HL-60/S4 treated with phorbol 12-myristate 13-acetate at 8.2 ng/mL for 4 days and 3 days (cell line): Measurements from ENCODE around the gene XAGE2.
"Not testable (repeated sequence)": the region's sequence is repeated elsewhere in the genome, so short reads cannot be mapped to it uniquely, and the experiment has no call there.

Experiments
- in situ Hi-C: fragments of 300-500 bp; cut with MboI; formaldehyde crosslinking; loops from 2 replicates; pipeline ENCODE4 v1.15.0; 2022; ENCODE audit warnings: low sequenced_read_pairs

XAGE2 gene

DNA sequence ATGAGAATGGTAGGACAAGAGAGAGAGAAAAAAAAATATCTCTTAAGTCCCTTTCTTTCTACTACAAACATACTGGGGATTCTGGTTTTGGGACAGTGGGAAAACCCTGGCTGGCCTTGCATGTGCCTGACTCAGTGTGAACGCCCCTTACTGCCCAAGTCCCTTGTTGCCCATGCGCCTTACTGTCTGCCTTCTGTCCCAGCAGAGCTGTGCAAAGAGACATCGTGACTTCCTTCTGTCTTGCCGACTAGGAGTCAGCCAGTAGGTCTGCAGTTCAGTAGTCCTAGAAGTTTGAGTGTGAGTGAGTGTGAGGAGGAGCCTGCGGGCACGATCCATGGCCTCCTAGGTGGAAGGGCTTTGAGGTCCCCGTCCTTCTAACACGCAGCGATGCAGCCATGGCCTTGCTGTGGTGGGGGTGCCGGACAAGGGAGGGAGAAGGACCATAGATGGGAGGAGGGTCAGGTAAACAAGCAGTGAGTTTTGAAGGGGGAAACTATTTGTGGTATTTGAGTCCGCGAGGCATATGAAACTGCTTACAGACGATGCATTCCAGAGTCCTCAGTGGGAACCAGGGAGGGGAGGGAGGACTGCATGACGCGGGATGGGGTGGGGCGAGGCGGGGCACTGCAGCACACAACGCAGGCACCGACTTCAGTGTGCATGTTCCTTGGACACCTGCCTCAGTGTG, at the start of gene XAGE2:
Gene XAGE2 (plus strand): TSS at position 654 of the 688 bp plus-strand sequence. CDS start 994 bp downstream, outside the sequence.
- in situ Hi-C loops = no loop called here

DNA sequence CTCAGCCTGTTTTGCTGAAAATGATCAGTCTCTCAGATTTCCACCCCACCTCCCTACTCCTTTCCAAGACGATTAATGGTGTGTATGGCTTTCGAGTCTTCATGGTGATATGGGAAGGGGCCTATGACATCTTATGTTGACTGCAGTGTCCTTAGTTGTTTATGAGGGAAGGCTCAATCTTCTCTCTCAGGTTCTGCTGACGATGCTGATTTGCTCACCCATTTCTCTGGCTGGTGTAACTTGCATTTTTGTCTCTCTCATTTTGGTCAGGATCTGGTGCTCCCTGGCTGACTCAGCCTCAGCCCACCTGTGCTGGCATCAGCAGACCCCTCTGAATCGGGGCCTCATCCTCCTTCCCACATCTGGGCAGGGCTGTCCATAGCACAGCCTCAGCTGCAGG, 31.4 kb upstream of the XAGE2 start:
- in situ Hi-C loops = no loop called here

DNA sequence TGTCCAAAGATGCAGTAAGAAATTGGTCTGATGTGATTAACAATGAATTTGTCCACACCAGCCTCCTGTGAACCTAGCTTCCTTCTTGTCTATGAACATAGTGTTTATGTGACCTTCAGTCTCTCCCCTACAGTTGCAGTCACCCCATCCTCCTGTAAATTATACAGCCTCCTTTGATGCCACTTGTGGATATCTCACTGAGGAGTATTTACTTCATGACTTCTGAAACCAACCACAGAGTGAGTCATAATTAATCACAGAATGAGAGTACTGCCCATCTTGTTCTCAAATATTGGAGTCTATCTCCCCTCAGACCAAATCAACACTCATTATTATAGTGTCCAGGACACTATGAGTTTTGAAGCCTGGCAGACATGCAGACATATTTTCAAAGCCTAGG, 27.3 kb upstream of the XAGE2 start:
- in situ Hi-C loops = no loop called here

DNA sequence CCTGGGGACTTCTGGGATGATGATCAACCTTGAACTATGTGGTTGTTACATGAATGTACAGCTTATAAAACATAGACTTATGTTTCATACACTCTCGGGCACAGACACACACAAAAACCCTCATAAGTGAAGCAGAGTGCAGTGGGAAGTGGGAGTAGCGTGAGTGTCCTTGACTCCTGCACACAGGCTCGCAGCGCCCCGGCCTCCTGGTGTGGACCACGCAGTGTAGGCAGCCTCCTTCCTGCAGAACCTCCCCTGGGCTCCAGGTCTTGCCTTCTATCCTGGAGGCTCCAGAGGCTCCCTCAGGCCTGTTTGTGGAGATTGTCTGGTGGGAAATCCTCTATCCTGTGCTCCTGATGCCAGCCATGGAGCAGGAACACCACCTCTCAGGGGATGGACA, 25.7 kb upstream of the XAGE2 start:
- in situ Hi-C loops = not testable (repeated sequence)

- in situ Hi-C loops = not testable (repeated sequence)
These were observed 23.4 kb upstream of the XAGE2 start for GRCh38 chrX:52345402-52345801.

- in situ Hi-C loops = no loop called here
These were observed 22.4 kb upstream of the XAGE2 start for GRCh38 chrX:52346174-52347165.

DNA sequence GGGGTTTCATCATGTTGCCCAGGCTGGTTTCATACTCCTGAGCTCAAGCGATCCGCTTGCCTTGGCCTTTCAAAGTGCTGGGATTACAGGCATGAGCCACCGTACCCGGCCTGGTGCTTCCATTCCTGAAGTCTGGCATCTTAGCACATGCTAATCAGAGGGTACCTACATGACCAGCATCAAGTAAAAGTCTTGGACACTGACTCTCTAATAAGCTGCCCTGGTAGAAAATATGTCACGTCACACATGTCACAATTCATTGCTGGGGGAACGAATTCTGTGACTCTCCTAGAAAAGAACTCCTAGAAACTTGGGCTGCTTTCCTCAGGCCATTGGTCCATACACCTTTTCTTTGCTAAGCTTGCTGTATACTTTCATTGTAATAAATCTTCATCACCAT, 19.1 kb upstream of the XAGE2 start:
- in situ Hi-C loops = no loop called here

- in situ Hi-C loops = no loop called here
These were observed 16.3 kb upstream of the XAGE2 start for GRCh38 chrX:52352551-52352950.

GRCh38 chrX:52353838-52354237, 15.0 kb upstream of the XAGE2 start:
- in situ Hi-C loops = no loop called here

GRCh38 chrX:52355108-52355507, 13.7 kb upstream of the XAGE2 start:
- in situ Hi-C loops = no loop called here

DNA sequence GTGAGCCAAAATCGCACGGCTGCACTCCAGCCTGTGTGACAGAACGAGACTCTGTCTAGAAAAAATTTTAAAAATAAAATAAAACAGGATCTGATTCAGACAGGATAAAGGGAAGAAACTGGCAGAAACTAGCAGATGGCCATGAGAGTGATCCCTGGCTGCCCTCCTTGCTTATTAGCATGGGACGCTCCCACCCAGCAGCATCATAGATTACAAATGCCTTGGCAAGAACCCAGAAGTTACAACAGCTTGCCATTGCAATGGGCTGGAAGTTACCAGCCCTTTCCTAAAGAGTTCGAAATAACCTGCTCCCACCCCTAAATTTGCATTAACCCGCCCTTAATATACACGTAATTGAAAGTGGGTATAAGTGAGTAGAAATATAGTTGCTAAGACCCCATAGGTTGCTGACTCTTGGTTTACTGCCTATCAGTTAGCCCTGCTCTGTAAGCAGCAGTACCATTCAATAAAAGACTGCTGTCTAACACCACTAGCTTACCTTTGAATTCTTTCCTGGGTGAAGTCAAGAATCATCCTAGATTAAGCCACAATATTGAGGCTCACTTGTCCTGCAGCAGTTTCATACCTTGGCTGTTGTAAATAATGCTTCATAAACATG, 9.1 kb upstream of the XAGE2 start:
- in situ Hi-C loops = no loop called here

DNA sequence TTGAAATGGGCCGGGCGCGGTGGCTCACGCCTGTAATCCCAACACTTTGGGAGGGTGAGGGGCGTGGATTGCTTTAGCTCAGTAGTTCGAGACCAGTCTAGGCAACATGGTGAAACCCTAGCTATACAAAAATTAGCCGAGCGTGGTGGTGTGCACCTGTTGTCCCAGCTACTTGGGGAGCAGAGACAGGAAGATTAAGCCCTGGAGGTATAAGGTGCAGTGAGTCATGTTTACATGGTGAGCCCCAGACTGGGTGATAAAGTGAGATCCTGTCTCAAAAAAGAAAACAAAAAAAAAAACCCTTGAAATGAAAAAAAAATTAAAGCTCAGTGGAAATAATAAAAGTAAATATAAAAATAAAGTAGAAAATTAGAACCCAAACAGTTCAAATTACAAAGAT, 6.9 kb upstream of the XAGE2 start:
- in situ Hi-C loops = no loop called here

- in situ Hi-C loops = no loop called here
These were observed 5.5 kb upstream of the XAGE2 start for GRCh38 chrX:52363247-52363883.

DNA sequence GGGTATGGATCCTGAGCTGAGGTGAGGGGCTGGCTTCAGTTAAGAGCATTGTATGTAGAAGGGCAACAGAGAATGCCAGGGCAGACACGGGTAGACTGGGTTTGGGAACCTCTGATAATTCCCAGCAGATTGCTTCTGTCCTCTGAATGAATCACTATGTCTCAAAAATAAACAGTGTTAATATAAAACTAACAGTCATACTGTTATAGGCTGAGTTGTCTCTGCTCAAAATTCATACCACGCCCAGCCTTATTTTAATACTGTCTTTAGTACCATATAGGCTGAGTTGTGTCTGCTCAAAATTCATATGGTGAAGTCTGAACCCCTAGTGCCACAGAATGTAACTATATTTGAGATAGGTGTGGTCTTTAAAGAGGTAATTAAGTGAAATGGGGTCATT, 10.0 kb downstream of the XAGE2 start:
- in situ Hi-C loops = no loop called here

DNA sequence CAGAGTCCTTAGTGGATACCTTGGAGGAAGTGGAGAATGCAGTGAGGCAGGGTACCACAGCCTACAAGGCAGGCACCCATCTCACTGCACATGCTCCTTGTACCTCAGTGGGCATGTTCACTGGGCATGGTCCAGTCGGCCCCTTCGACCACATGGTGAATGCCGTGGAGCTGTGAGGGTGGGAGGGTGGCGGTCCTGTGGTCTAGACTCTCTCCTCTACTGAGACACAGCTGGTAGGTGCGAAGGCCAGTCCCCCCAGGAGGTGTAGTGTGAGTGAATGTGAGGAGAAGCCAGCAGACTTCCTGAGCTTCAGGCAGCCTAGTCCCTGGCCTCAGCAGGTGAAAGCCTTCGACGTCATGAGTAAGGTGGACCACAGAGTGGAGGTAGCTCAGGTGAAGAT, 12.2 kb downstream of the XAGE2 start:
- in situ Hi-C loops = no loop called here

GRCh38 chrX:52410439-52411394, 41.9 kb downstream of the XAGE2 start:
- in situ Hi-C loops = no loop called here

- in situ Hi-C loops = no loop called here
These were observed 46.5 kb downstream of the XAGE2 start for GRCh38 chrX:52415304-52415703.

DNA sequence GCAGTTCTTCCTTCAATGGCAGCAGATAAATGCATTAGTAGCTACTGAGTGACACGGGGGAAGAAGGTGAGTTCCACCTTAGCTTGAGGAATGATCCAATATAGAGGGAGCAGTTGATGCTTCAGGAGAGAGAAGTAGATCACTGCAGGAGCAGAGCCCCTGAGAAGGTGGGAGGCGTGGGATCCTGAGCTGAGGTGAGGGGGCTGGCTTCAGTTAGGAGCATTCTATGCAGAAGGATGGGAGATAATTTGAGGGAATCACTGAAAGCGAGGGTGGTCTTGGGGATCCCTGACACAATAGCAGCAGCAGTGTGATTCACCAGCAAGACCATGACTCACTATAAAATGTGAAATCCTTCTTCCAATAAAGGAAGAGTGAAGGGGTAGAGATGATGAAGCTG, 48.0 kb downstream of the XAGE2 start:
- in situ Hi-C loops = no loop called here

DNA sequence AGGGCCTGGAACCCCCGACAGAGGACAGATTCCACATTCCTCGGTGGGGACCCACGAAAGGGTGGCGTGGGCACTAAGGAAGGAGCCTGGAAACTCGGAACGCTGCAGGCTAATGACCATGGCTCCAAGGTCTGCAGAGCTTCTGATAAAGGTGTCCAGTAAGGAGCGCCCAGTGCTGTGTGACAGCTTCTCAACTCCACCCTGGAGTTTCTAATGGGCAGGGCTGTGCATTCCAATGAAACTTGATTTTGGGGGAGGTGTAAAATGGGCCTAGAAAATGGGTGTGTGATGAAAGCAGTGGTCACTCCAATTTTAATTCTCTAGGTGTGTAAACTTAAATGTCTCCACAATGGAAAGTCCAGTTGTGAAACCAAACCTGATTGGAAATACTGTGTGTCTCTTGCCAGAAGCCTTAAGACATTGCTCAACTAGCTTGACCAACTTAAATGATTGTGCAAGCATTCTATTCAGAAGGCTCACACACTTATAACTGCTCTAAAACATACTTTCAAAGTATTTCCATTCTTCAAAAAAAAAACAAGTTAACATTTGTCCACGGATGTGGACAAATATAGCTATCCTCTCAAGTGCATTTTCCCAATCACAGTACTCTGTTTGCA, 52.1 kb downstream of the XAGE2 start:
- in situ Hi-C loops = no loop called here

- in situ Hi-C loops = no loop called here
These were observed 54.1 kb downstream of the XAGE2 start for GRCh38 chrX:52422884-52423283.
